HG02798 (cell line): Measurements from ENCODE around the gene SIGLEC7.
"Not testable (repeated sequence)": the region's sequence is repeated elsewhere in the genome, so short reads cannot be mapped to it uniquely, and the experiment has no call there.

ENCODE experiments used
- ATAC-seq: cut with Tn5 transposase; IDR thresholded peaks from one replicate; pipeline ENCODE4 v1.9.1; 2021; ENCODE audit warnings: mild to moderate bottlenecking; ENCODE audit not compliant: unreplicated experiment, poor library complexity

Gene SIGLEC7

GRCh38 chr19:51137792-51138425 lies 4.2 kb upstream of the SIGLEC7 start:
- no peak for ATAC-seq

- ATAC-seq, result no peak
Observed at GRCh38 chr19:51138549-51138979, 3.5 kb upstream of the SIGLEC7 start.

GRCh38 chr19:51139299-51140014 lies 2.6 kb upstream of the SIGLEC7 start:
- ATAC-seq, result no peak

- no peak for ATAC-seq
Observed at GRCh38 chr19:51140441-51140840, 1.7 kb upstream of the SIGLEC7 start.

- ATAC-seq, result no peak
Observed at GRCh38 chr19:51141181-51141580, 920 bp upstream of the SIGLEC7 start.

- not testable (repeated sequence) for ATAC-seq
Observed at GRCh38 chr19:51142809-51143475, 841 bp downstream of the SIGLEC7 start.

- ATAC-seq, result no peak
Observed at GRCh38 chr19:51143486-51143885, 1.4 kb downstream of the SIGLEC7 start.

- ATAC-seq, result no peak
Observed at GRCh38 chr19:51144482-51145045, 2.5 kb downstream of the SIGLEC7 start.

GRCh38 chr19:51145916-51146493 lies 3.9 kb downstream of the SIGLEC7 start:
- ATAC-seq, result no peak

- no peak for ATAC-seq
Observed at GRCh38 chr19:51146751-51147150, 4.7 kb downstream of the SIGLEC7 start.

- no peak for ATAC-seq
Observed at GRCh38 chr19:51147663-51148062, 5.6 kb downstream of the SIGLEC7 start.

GRCh38 chr19:51148580-51148979 lies 6.5 kb downstream of the SIGLEC7 start:
- no peak for ATAC-seq

GRCh38 chr19:51150627-51151026 lies 8.5 kb downstream of the SIGLEC7 start:
- no peak for ATAC-seq

- ATAC-seq, result no peak
Observed at GRCh38 chr19:51156710-51157109, 14.6 kb downstream of the SIGLEC7 start.

GRCh38 chr19:51157265-51157664 lies 15.2 kb downstream of the SIGLEC7 start:
- no peak for ATAC-seq

GRCh38 chr19:51158474-51159129 lies 16.5 kb downstream of the SIGLEC7 start:
- no peak for ATAC-seq

GRCh38 chr19:51159656-51160055 lies 17.6 kb downstream of the SIGLEC7 start:
- no peak for ATAC-seq

GRCh38 chr19:51161266-51161665 lies 19.2 kb downstream of the SIGLEC7 start:
- no peak for ATAC-seq

- ATAC-seq, result no peak
Observed at GRCh38 chr19:51161867-51162496, 19.9 kb downstream of the SIGLEC7 start.

- no peak for ATAC-seq
Observed at GRCh38 chr19:51163257-51163656, 21.2 kb downstream of the SIGLEC7 start.
